Suprapubic skin (tissue), 4 donors: Measurements from ENCODE around the gene TEX264. TPM values are rescaled to one million over a fixed set of nuclear protein-coding genes. Genes with fewer than 3 reads are reported as not detected.

Source experiments
- DNase-seq, 2 donors: peaks; one replicate each; pipeline ENCODE4 v3.0.0-alpha.2; 2019; ENCODE audit warnings: low spot score in 2 of 2
- H3K27ac ChIP-seq: fragments of 200-600 bp; sonication (generic); one replicate; pipeline ENCODE4 v1.5.1; 2019
- H3K27me3 ChIP-seq: fragments of 200-600 bp; sonication (generic); one replicate; pipeline ENCODE4 v1.5.1; 2019
- H3K36me3 ChIP-seq: fragments of 200-600 bp; sonication (generic); one replicate; pipeline ENCODE4 v1.5.1; 2019
- H3K4me1 ChIP-seq: fragments of 200-600 bp; sonication (generic); one replicate; pipeline ENCODE4 v1.5.1; 2019
- H3K4me3 ChIP-seq: fragments of 200-600 bp; sonication (generic); one replicate; pipeline ENCODE4 v1.5.1; 2019; ENCODE audit warnings: mild to moderate bottlenecking
- H3K9me3 ChIP-seq: fragments of 200-600 bp; sonication (generic); one replicate; pipeline ENCODE4 v1.5.1; 2019
- EP300 ChIP-seq: sonication (generic); formaldehyde crosslinking; IDR thresholded peaks from one replicate; pipeline ENCODE4 v1.6.1; 2017; ENCODE audit warnings: antibody characterized with exemption
- POLR2A ChIP-seq, 2 donors: fragments of 450-650 bp; IDR thresholded peaks; one replicate each; pipeline ENCODE4 v1.6.1; 2017; ENCODE audit warnings: antibody characterized with exemption in 2 of 2, mild to moderate bottlenecking in 2 of 2, moderate library complexity in 2 of 2
- POLR2AphosphoS5 ChIP-seq, 3 donors: sonication (generic); formaldehyde crosslinking; IDR thresholded peaks; one replicate each; pipeline ENCODE4 v1.6.1; 2017; ENCODE audit warnings: antibody characterized with exemption in 3 of 3
- WGBS: methylation state at CpG from one replicate; pipeline ENCODE4 v1.1.5; 2018; 5-methylcytosine and 5-hydroxymethylcytosine counted together
- total RNA-seq, 4 donors: library from RNA; depleted of rRNA; stranded (reverse); fragments of >200 nt; gene quantifications; one replicate each; pipeline ENCODE4 v1.1.0, GENCODE V29; 2016
- TF ChIP-seq, protein P1 (sequence below), 2 donors: fragments of 200-600 bp in 1 of 2; fragments of 450-650 bp in 1 of 2; sonication (generic) in 1 of 2; IDR thresholded peaks; one replicate each; pipeline ENCODE4 v1.5.1; 2016 to 2019; ENCODE audit warnings: antibody characterized with exemption in 2 of 2, mild to moderate bottlenecking in 1 of 2, moderate library complexity in 1 of 2

Gene TEX264
- total RNA-seq, 4 donors from 2014 or later: 52.3 to 137 (median 129) TPM

GRCh38 chr3:51721062-51721745 lies 50.2 kb downstream of the TEX264 start:
- Histone ChIP-seq H3K27ac (no peak overlapping the region), H3K36me3 (no peaks in the 10 kb centered on the region), H3K27me3 (no peaks in the 10 kb centered on the region), H3K9me3 (no peaks in the 10 kb centered on the region), H3K4me1 (no peaks in the 10 kb centered on the region), H3K4me3 (no peak overlapping the region)
- no peak for DNase-seq
- WGBS: 78% methylated on average over 8 of the region's 8 CpGs
- TF ChIP-seq POLR2A (IDR thresholded peaks at IDR 0.05) (no peak), EP300 (no peak), POLR2AphosphoS5 (IDR thresholded peaks at IDR 0.05) (no peak)
- TF ChIP-seq, protein P1, sequence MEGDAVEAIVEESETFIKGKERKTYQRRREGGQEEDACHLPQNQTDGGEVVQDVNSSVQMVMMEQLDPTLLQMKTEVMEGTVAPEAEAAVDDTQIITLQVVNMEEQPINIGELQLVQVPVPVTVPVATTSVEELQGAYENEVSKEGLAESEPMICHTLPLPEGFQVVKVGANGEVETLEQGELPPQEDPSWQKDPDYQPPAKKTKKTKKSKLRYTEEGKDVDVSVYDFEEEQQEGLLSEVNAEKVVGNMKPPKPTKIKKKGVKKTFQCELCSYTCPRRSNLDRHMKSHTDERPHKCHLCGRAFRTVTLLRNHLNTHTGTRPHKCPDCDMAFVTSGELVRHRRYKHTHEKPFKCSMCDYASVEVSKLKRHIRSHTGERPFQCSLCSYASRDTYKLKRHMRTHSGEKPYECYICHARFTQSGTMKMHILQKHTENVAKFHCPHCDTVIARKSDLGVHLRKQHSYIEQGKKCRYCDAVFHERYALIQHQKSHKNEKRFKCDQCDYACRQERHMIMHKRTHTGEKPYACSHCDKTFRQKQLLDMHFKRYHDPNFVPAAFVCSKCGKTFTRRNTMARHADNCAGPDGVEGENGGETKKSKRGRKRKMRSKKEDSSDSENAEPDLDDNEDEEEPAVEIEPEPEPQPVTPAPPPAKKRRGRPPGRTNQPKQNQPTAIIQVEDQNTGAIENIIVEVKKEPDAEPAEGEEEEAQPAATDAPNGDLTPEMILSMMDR (IDR thresholded peaks at IDR 0.05): no peak

DNA sequence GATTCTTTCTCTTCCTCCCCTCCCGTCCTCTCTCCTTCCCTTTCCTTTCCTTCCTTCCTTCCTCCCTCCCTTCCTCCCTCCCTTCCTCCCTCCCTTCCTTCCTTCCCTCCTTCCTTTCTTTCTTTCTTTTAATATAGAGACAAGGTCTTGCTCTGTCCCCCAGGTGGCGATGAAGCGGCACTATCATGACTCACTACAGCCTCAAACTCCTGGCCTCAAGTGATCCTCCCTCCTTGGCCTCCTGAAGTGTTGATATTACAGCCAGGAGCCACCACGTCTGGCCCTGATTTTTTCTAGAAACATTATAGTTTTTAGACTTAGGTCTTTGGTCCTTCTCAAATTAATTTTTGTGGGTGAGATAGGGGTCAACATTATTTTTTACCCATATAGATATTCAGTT lies 51.3 kb downstream of the TEX264 start:
- no peak for DNase-seq
- Histone ChIP-seq H3K27ac (no peak overlapping the region), H3K9me3 (no peaks in the 10 kb centered on the region), H3K4me3 (no peak overlapping the region), H3K4me1 (no peaks in the 10 kb centered on the region), H3K27me3 (no peaks in the 10 kb centered on the region), H3K36me3 (no peaks in the 10 kb centered on the region)
- WGBS: 71% methylated on average over 4 of the region's 4 CpGs
- TF ChIP-seq, protein P1 (IDR thresholded peaks at IDR 0.05): no peak
- TF ChIP-seq POLR2AphosphoS5 (IDR thresholded peaks at IDR 0.05) (no peak), POLR2A (IDR thresholded peaks at IDR 0.05) (no peak), EP300 (no peak)

DNA sequence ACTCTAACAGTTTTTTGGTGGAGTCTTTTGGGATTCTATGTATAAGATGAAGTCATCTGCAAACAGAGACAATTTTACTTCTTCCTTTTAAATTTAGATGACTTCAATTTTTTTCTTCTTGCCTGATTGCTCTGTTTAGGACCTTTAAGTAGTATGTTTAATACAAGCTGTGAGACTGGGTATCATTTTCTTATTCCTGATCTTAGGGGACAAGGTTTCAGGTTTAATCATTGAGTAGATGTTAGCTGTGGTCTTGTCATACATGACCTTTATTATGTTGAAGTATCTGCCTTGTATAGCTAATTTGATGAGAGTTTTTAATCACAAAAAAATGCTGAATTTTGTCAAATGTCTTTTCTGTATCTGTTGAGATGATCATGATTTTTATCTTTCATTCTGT lies 56.4 kb downstream of the TEX264 start:
- Histone ChIP-seq H3K9me3 (no peaks in the 10 kb centered on the region), H3K27ac (no peak overlapping the region), H3K4me3 (no peak overlapping the region), H3K4me1 (no peaks in the 10 kb centered on the region), H3K36me3 (no peaks in the 10 kb centered on the region), H3K27me3 (no peaks in the 10 kb centered on the region)
- no peak for DNase-seq
- TF ChIP-seq POLR2A (IDR thresholded peaks at IDR 0.05): no peak
- no peak for TF ChIP-seq POLR2AphosphoS5 (IDR thresholded peaks at IDR 0.05)
- TF ChIP-seq EP300: no peak
- TF ChIP-seq, protein P1 (IDR thresholded peaks at IDR 0.05): no peak

DNA sequence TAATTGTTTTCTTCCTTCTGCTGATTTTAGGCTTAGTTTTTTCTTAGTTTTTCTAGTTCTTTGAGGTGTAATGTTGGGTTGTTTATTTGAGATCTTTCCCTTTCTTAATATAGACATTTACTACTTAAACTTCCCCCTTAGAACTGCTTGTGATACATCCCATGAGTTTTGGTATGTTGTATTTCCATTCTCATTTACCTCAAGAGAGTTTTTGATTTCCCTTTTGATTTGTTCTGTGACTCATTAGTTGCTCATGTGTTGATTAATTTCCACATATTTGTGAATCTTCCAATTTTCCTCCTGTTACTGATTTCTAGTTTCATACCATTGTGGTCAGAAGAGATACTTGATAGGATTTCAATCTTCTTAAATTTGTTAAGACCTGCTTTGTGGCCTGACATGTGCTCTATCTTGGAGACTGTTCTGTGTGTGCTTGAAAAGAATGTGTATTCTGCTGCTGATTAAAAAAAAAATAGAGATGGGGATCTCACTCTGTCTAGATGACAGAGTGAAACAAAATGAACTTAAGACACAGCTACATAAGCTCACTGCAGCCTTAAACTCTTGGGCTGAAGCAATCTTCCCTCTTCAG lies 58.1 kb downstream of the TEX264 start:
- no peaks in the 10 kb centered on the region for H3K9me3 ChIP-seq

More for the DNA sequence above, 58.1 kb downstream of the TEX264 start:
- Histone ChIP-seq H3K4me1 (no peaks in the 10 kb centered on the region), H3K27ac (no peak overlapping the region), H3K4me3 (no peak overlapping the region), H3K36me3 (no peaks in the 10 kb centered on the region), H3K27me3 (no peaks in the 10 kb centered on the region)
- TF ChIP-seq POLR2A (IDR thresholded peaks at IDR 0.05) (no peak), EP300 (no peak)
- TF ChIP-seq, protein P1 (IDR thresholded peaks at IDR 0.05): no peak
- no peak for DNase-seq
